HG03342 (cell line): ENCODE data around the gene MINK1.

Source experiments
- ATAC-seq: cut with Tn5 transposase; IDR thresholded peaks from one replicate; pipeline ENCODE4 v1.9.1; 2021; ENCODE audit warnings: mild to moderate bottlenecking, moderate library complexity; ENCODE audit not compliant: unreplicated experiment

Gene MINK1

DNA sequence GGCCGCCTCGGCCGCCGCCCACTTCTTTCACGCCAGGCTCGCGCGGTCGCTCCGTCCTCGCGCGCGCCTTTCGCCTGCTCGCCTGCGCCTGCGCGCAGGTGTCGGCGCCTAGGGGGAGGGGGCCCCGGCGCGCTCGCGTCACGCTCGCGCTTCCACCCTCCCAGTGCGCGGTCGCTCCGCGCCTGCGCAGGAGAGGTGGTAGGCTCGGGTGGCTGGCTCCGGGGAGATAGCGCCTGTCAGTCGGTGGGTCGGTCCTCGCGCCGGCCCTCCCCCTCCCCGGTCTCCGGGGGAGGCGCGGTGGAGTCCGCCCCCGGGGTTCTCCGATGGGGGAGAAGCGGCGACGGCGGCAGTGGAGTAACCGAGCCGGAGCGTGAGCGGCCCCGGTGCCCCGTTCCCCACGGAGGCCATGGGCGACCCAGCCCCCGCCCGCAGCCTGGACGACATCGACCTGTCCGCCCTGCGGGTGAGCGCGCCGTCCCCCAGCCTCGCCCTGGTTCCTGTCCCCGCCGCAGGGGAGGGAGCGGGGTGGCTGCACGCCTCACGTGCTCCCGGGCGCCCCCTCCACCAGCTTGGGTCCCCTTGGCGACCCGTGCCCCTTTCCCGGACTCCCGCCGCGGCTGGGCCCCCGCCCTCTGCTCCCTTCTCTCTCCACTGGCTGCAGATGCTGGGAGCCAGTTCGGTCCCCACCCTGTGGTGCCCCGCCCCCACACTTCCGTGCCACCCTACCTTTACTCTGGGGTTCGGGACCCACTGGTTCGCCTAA lies at the start of gene MINK1:
Gene MINK1 (plus strand): TSS at position 163 of the 763 bp plus-strand sequence. CDS start 244 bp downstream, at position 407.
- peak; percentile 79 for ATAC-seq

DNA sequence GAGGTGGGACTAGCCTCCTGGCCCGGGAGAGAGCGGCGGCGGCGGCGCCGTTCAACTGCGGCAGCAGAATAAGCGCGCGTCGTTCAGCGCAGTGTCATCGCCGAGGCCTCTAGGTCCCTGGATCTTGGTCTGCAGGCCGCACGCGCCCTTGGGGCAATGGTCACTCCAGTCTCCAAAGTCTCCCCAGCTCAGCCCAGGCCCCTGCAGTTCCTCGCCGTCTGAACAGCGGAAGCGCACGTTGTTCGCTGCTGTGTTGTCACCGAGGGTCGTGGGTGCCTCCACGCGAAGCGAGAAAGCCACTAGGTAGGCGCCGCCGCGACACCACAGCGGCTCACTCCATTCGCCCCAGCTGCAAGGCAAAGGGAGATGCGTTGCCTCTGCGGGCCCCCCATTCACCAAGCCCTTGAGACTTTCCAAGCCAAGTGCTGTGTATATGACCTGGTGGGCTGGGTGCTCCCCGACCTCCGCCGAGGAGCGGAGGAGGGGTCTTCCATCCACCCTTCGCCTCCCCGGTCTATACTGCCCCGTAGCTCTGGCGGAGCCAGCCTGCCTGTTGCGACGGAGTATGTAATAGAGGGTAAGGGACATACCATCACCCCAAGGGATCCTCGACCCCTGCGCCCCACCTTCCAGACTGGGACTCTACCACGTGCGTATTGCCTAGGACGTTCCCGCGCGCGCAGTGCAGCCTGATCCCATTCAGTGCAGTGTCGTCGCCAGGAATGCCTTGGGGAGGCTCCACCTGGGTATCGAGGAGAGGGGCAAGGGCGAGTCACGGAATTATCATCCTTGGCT lies 47.6 kb upstream of the MINK1 start:
- no peak for ATAC-seq

DNA sequence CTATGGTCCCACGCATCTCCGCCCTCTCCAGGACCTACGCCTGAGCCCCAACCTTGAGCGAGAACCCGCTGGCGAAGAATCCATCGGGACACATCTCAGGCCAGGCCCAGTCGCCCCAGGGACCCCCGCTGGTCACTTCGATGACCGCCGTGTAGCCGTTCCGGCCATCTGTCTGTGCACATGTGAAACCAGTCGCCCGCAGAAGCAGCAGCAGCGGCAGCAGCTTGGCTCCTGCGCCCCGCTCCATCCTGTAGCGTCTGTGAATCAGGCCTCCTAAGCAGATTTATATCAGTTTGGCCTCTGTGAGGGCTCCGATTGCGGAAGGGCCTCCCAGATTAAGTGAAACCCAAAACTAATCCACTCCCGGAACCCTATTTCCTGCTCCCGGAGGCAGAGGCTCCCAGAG lies 47.0 kb upstream of the MINK1 start, which contains the start of gene VMO1:
Gene VMO1 (minus strand): TSS at position 259 of the 406 bp plus-strand sequence. CDS start 12 bp downstream, at position 247.
- no peak for ATAC-seq

DNA sequence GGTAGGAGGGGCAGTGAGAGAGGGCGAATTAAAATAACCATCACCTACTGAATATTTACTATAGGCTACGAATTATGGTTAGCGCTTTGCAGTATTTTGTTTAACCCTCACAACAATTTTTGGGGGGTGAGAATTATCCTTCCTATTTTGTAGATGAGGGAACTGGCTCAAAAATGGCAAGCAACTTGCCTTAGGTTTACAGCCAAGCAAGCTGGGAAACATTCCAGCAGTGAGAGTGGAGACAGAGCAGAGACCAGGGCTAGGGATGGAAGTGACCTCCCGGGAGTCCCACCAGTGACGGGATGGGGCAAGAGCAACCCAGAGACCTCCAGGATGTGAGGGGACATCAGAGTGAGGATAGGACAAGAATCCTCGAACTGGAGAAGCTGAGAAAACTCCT lies 46.6 kb upstream of the MINK1 start:
- no peak for ATAC-seq

DNA sequence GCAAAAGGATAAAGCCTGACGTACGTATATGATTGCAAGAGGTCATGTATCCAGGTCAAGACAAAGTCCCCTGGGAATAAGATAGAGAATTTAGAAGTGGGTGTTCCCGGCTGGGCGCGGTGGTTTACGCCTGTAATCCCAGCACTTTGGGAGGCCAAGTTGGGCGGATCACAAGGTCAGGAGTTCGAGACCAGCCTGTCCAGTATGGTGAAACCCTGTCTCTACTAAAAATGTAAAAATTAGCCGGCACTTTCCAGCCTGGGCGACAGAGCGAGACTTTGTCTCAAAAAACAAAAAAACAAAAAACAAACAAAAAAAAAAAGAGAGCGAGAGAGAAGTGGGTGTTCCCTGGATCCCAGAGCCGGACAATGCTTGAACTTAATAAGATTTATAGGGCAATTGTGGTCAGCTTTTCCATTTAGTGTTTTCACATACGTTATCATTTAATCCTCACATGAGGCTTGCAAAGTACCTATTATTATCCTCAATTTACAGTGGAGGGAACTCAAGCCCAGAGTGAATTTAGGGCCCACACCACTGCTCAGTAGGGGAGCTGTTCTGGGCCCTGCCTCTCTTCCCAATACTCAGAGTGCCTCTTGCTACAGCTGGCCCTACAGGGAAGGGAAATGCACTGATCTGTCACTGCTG lies 44.9 kb upstream of the MINK1 start:
- ATAC-seq = no peak

DNA sequence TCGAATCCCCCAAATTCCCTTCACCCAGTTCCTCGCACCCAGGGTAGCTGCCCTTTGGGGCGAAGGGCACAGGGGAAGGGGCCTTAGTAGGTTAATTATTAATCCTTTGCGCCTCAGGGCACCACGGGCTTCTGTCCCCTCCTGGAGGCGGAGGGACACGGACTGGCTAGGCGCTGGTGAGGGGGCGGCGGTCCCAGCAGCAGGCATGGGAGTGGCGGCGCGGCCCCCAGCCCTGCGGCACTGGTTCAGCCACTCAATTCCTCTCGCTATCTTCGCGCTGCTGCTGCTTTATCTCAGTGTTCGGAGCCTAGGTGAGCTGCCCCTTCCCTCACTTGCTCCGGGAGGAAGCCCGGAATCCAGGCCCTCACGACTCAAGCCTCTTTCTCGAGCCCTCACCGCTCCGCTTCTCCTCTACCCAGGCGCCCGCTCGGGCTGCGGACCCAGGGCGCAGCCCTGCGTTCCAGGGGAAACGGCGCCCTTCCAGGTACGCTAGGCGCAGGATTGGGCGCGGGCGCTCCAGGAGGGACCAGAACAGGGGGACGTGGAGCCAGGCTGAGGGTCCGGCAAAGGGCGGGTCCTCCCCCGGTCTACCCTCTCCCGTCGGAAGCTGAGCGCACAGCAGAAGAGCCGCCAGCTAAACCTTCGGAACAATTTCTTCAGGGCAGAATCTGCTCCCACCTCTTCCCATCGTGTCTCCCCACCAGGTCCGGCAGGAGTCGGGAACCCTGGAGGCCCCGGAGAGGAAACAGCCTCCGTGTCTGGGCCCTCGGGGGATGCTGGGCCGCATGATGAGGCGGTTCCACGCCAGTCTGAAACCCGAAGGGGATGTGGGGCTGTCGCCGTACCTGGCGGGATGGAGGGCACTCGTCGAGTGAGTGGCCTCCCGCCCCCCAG lies 44.1 kb upstream of the MINK1 start, which contains the start of gene GLTPD2:
Gene GLTPD2 (plus strand): TSS at position 158 of the 894 bp plus-strand sequence. CDS start 48 bp downstream, at position 206.
- ATAC-seq = no peak

DNA sequence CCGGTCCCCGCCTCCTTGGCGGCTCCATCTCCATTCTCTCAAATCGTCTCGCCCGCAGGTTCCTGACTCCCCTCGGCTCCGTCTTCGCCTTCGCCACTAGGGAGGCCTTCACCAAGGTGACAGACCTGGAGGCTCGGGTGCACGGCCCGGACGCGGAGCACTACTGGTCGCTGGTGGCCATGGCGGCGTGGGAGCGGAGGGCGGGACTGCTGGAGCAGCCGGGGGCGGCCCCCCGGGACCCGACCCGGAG lies 43.5 kb upstream of the MINK1 start:
- ATAC-seq = no peak

DNA sequence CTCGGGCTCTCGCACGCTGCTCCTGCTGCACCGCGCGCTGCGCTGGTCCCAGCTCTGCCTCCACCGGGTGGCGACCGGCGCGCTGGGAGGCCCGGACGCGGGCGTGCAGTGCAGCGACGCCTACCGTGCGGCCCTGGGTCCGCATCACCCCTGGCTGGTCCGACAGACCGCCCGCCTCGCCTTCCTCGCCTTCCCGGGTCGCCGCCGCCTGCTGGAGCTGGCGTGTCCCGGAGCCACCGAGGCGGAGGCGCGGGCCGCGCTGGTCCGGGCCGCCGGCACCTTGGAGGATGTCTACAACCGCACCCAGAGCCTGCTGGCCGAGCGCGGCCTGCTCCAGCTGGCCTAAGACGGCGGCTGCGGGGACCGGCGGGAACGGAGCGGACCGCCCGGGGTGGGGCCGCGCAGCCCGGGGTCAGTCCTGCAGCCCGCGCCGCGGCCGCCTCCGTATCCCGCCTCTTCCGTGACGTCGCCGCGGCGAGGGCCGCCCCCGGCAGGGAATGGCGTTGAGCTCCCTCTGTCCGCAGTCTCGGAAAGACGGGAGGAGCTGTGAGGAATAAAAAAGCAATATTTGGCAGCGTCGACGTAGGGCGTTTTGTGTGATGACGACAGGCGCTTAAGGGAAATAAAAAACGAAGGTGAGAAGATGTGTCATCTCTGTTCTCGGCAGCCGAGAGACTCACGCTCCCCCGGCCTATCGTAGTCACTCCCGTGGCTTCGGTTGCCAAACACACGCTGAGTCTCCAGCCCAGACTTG lies 43.0 kb upstream of the MINK1 start:
- ATAC-seq = peak; percentile 83

DNA sequence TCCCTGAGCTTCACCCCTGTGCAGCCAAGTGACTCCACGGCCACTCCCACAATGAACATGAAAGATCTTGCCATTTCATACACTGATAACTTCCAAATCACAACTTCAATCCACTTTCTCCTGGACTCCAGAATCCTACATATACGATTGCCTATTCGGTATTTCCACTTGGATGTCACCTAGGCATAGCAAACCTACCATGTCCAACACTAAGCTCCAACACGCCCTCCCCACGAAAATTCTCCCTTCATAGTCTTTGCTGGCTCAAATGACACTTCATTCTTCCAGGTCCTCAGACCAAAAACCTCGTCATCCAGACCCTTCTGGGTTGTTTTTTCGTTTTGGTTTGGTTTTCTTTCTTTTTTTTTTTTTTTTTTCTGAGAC lies 42.4 kb upstream of the MINK1 start:
- ATAC-seq = no peak

DNA sequence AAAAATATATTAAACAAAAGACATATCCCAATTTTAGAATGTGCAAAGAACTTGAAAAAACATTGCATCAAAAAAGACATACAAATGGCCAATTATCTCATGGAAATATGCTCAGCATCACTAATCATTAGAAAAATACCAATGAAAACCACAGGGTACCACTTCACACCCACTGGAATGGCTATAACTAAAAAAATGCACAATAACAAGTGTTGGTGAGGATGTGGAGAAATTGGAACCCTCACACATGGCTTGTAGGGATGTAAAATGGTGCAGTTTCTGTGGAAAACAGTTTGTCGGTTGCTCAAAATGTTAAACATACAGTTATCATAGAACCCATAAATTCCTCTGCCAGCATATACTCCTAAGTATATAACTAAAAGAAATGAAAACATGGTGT lies 38.0 kb upstream of the MINK1 start:
- no peak for ATAC-seq

DNA sequence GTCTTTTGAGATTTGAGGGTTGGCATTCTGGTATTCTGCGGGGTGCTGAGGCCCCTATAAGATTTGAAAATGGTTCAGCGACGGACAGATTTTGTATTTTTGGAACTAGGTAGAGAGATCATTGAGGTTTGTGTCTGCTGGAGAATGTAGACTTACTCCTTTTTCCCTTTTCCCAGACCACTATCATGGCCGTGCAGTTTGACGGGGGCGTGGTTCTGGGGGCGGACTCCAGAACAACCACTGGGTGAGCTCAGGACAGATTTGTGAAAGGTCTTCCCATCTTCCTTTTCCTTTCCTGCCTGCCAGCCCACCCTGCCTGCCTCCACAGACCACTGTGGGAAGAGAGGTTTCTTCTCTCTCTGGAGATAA lies 36.6 kb upstream of the MINK1 start:
- ATAC-seq = no peak

DNA sequence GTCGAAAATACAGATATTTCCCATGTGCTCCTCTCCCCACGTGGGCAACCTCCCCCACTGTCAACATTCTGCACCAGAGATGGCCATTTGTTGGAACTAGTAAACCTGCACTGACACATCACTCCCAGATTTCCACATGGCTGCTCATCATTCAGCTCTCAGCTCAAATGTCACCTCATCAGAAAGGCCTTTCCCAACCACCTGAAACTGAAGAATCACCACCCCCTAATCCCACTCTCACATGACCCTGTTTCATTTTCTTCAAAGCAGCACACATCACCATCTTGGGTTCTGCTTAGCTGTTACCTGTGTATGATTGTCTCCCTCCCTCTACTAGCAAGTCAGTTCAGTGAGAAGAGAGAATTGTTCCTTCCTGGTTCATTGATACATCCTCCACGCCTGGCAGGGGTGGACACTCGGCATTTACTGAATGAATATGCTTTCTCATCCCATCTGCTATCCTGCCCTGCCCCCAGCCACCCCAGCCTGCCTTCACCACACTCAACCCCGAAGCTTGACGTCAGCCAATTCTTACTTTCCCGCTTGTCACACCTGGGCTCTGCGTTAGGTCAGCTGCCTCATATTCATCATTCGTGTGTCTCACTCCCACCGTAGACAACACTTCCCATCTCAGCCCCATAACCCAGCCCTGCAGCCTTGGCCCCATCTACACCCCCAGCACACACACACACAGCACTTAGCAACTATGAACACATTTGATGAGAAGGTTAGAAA lies 32.5 kb upstream of the MINK1 start:
- no peak for ATAC-seq

DNA sequence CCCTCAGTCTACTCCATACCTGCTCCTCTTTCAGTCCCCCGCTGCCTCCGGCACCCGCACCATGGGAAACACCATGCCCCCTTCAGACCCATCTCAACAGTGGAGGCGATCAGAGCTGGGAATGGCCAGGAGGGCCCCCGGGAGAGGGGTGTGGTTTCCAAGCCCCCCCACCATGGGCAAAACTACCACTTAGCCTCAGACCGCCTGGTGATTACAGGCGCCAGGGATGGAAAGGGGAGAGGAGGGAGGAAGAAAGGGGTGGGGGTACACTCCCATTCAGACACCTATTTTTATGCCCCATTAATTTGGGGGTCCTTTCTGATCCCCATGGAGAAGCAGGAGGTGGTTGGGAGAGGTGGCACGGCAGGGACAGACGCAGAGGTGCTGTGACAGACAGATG lies 30.9 kb upstream of the MINK1 start, which contains the start of gene C17orf114:
Gene C17orf114 (minus strand): TSS at position 101 of the 400 bp plus-strand sequence.
- no peak for ATAC-seq

DNA sequence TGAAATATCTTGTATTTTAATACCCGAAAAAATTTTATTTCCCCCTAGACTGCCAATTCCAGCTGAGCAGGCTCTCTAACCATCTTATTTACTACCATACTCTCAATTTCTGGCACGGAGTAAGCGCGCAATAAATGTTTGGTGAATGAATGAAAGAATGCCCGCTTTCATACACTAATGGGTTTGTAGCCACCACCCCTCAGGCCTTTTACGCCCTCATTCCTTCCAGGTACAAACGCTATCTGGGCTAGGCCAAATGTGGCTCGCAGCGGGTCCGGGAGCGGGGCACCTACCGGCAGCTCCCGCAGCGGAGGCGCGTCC lies 26.7 kb upstream of the MINK1 start:
- ATAC-seq = no peak

DNA sequence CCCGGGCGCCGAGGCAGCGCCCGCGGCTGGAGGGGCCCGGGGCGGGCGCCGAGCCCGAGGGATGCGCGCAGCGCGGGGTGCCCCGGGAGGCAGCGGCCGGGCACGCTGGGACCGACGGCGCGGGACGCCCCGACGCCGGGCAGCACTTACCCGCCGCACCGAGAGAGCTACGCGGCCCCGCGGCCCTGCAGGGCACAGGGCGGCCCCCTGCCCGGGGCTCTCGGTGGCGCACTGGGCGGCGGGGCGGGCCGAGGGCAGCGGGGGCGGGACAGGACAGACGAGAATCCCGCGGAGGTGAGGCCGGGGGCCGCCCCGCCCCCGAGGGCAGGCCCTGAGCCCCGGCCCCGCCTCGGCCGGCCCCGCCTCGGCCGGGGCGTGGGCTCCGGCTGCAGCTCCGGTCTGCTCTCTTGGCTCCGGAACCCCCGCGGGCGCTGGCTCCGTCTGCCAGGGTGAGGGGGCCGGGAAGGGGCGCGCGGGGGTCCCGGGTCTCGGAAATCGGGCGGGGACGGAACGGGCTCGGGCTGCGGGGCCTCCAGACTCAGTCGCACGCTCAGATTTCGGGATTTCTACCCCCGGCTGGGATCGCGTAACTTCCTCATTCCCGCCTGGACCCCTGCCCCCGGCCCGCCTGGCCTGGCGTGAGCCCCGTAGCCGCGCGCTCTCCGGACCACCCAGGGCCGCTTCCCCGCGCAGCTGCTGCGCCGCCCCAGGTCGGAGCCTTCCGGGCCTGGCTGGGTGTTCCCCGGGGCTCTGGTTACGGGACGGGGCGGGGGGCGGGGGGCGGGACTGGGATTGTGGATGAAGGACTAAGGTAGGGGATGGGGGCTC lies 26.1 kb upstream of the MINK1 start, which contains the start of gene PLD2:
Gene PLD2 (plus strand): TSS at position 376 of the 828 bp plus-strand sequence. CDS start 621 bp downstream, outside the sequence.
- peak; percentile 88 for ATAC-seq

DNA sequence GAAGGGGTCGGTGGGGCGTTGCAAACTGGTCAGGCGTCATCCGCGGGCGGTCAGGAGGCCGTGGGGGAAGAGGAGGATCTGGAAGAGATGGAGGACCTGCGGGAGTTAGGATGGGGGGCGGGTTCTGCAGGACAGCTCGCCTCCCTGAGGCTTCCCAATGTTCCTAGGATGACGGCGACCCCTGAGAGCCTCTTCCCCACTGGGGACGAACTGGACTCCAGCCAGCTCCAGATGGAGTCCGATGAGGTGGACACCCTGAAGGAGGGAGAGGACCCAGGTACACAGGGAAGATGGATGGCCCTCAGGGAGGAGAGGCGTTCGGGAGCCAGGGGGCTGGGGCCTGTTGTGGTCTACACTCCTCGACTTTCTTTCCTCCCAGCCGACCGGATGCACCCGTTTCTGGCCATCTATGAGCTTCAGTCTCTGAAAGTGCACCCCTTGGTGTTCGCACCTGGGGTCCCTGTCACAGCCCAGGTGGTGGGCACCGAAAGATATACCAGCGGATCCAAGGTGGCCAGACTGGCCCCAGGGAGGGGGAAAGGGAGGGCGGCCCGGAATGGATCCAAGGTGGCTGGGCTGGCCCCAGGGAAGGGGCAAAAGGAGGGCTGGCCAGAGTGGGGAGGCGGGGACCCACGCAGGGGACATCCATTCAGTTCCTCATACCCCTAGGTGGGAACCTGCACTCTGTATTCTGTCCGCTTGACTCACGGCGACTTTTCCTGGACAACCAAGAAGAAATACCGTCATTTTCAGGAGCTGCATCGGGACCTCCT lies 25.3 kb upstream of the MINK1 start:
- no peak for ATAC-seq

DNA sequence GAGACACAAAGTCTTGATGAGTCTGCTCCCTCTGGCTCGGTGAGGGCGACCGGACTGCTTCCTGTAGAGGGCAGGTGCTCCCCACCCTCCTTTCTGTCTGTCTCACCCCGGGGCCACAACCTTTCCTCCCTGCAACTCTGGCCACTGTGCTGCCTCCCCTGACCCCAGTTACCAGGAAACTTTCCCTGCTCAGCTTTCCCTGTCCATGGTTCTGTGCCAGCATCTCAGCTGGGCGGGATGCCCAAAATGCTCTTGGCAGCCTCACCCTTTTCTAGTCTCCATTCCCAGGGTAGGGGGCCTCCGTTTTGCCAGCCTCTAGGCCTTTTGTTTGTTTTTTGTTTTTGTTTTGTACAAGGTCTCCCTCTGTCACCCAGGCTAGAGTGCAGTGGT lies 24.8 kb upstream of the MINK1 start:
- no peak for ATAC-seq
